ENCODE results near the gene ECSIT. TPM values are rescaled to one million over a fixed set of nuclear protein-coding genes. Genes with fewer than 3 reads are reported as not detected.

Gene ECSIT
- total and polyA plus RNA-seq, 2 experiments from 2014 or later: 36.6 to 66.5 TPM

GRCh38 chr19:11540645-11541044, 11.7 kb upstream of the ECSIT start:
- Mint-ChIP-seq H3K36me3 (ENCODE audit: low read depth) (no peaks in the 10 kb centered on the region), H3K4me1 (peaks cover 20% of the 10 kb centered on the region), H3K27ac (peak overlapping the region; percentile 77; the same call in 1 of the 2 replicates), H3K27me3 (ENCODE audit: insufficient read depth, low read depth, poor library complexity) (peaks cover 20% of the 10 kb centered on the region), H3K4me3 (peak overlapping the region; percentile 61; the same call in 2 of the 3 replicates), H3K9me3 (no peaks in the 10 kb centered on the region)
- Histone ChIP-seq H3K79me2 (replicated peaks; ENCODE audit: insufficient read depth) (no peaks in the 10 kb centered on the region), H3K4me1 (ENCODE audit: insufficient read depth) (peaks cover 14% of the 10 kb centered on the region), H3K27ac (ENCODE audit: low read depth) (0 out of 2 replicates have a peak overlapping the region, but pooled peaks have one; percentile 32), H3K36me3 (ENCODE audit: insufficient read depth) (no peaks in the 10 kb centered on the region), H3K9me2 (ENCODE audit: insufficient read depth) (no peaks in the 10 kb centered on the region), H3K4me2 (peak overlapping the region; percentile 90), H3K27me3 (ENCODE audit: insufficient read depth) (no peaks in the 10 kb centered on the region), H3F3A (replicated peaks; ENCODE audit: low read depth) (peaks cover 9% of the 10 kb centered on the region; the same call in 1 of the 2 replicates), H3K4me3 (peak overlapping the region; percentile 63; the same call in 1 of the 2 replicates), H4K20me1 (replicated peaks; ENCODE audit: insufficient read depth) (no peaks in the 10 kb centered on the region), H2AFZ (no peak overlapping the region)
- TF ChIP-seq REST (IDR thresholded peaks at IDR 0.05; ENCODE audit: unreplicated experiment) (no peak), ETS1 (IDR thresholded peaks at IDR 0.05) (no peak), ZNF114 (CRISPR knock-in tag; IDR thresholded peaks at IDR 0.05) (no peak), EZH2 (IDR thresholded peaks at IDR 0.05; ENCODE audit: low read depth, unreplicated experiment) (no peak), POLR2AphosphoS5 (IDR thresholded peaks at IDR 0.05; ENCODE audit: low read depth) (no peak), CTCF (conservative IDR thresholded peaks at IDR 0.05; ENCODE audit: low read depth in 2 of 2) (no peak), NANOG (IDR thresholded peaks at IDR 0.05; ENCODE audit: borderline replicate concordance) (no peak), JUNB (IDR thresholded peaks at IDR 0.05; ENCODE audit: unreplicated experiment) (no peak), ZNF331 (CRISPR knock-in tag; IDR thresholded peaks at IDR 0.05; ENCODE audit: low read depth) (no peak), CREB1 (CRISPR knock-in tag; IDR thresholded peaks at IDR 0.05; ENCODE audit: low read depth) (no peak), STAT1 (IDR thresholded peaks at IDR 0.05; ENCODE audit: unreplicated experiment) (no peak), EZH2phosphoT487 (IDR thresholded peaks at IDR 0.05; ENCODE audit: unreplicated experiment) (no peak), ZNF462 (CRISPR knock-in tag; IDR thresholded peaks at IDR 0.05) (no peak)
- DNase-seq (ENCODE audit: low spot score) (no peak), ATAC-seq (no peak)

All from GM23338 (cell line).